VCaP (cell line): Measurements from ENCODE around the gene AGO3.

Source experiments
- H3K27ac ChIP-seq: fragments of 450-650 bp; 2 replicates; pipeline ENCODE4 v1.5.1; 2017
- CTCF ChIP-seq: fragments of 450-650 bp; conservative IDR thresholded peaks from 2 replicates; pipeline ENCODE4 v1.5.1; 2017; ENCODE audit warnings: mild to moderate bottlenecking, moderate library complexity

Gene AGO3

GRCh38 chr1:35899941-35900340 lies 31.0 kb upstream of the AGO3 start:
- TF ChIP-seq CTCF = no peak
- H3K27ac ChIP-seq = no peak overlapping the region

DNA sequence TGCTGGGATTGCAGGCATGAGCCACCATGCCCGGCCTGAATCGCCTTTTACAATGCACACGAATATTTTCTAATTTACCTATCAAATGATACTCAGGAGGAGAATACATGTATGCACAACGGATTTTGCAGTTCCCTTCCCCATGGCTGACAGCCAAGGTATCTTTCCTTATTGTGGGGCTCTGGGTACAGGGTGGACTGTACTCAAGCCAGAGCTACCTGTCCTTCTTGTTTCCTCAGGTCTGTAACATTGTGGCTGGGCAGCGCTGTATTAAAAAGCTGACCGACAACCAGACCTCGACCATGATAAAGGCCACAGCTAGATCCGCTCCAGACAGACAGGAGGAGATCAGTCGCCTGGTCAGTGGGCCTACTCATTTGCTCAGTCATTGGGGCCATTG lies 29.7 kb upstream of the AGO3 start:
- H3K27ac ChIP-seq = peak overlapping the region; percentile 42
- TF ChIP-seq CTCF = no peak

- TF ChIP-seq CTCF = no peak
Measured at GRCh38 chr1:35902671-35903070, 28.2 kb upstream of the AGO3 start.

GRCh38 chr1:35914717-35915116 lies 16.2 kb upstream of the AGO3 start:
- no peak overlapping the region for H3K27ac ChIP-seq
- no peak for TF ChIP-seq CTCF

More at GRCh38 chr1:35902671-35903070, 28.2 kb upstream of the AGO3 start:
- no peak overlapping the region for H3K27ac ChIP-seq

DNA sequence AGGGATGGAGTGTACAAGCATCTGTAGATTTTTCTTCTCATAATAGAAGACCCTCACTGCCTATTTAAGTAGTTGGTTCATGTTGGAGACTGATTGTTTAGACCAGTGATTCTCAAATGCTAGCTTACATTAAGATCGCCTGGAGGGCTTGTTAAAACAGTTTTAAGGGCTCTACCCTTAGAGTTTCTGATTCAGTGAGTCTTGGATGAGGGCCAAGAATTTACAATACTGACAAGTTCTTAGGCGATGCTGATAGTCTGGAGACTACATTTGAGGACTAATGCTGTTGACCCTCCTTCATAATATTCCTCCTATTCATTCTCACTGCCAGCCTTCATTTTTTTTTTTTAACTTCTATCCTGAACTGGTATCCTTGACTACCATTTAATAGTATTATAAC lies 15.2 kb upstream of the AGO3 start:
- TF ChIP-seq CTCF = no peak
- no peak overlapping the region for H3K27ac ChIP-seq

- TF ChIP-seq CTCF = no peak
- no peak overlapping the region for H3K27ac ChIP-seq
Measured at GRCh38 chr1:35923791-35924221, 7.1 kb upstream of the AGO3 start.

DNA sequence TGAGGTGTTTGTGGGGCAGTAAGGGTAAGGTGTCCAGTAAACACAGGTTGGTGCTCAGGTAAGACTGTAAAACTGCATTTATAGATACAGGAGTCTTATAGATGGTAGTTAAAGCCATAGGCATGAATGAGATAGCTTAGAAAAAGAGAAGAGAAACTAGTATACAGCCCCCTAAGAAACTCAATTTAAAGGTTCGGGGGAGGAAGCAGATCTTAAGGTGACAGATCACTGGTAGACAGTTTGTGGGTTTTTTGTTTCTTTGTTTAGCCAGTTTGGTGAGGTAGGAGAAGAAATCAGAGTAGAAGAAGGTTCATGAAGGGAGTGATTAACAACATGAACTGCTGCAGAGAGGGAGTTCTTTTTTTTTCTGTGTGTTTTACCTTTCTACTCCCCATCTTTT lies 6.1 kb upstream of the AGO3 start:
- no peak overlapping the region for H3K27ac ChIP-seq
- TF ChIP-seq CTCF = no peak

DNA sequence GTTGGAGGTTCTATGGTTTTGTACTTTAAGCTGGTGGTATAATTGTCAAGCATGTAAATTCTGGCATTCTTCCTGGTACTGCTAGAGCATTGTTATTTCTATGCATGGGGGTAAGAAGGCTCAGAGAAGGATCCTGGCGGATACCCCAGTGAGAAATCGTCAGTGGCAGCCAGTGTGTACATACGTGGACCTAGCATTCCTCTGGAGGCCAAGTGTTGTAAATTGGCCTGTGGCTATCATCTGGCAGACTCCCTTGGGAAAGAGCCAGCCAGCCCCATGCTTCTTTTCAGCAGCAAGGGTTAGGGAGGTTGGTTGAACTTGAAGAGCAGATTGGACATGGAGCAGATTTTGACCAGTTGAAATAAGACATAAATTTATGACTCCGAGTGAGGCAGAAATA lies 5.2 kb upstream of the AGO3 start:
- H3K27ac ChIP-seq = no peak overlapping the region
- no peak for TF ChIP-seq CTCF
